HEK293T (cell line): ENCODE measurements around the gene ANKRD11.

Source experiments
- ELF4 ChIP-seq: fragments of 450-650 bp; IDR thresholded peaks from 2 replicates; pipeline ENCODE4 v1.6.1; 2017; ENCODE audit warnings: antibody characterized with exemption
- FOXA1 ChIP-seq: fragments of 450-650 bp; IDR thresholded peaks from 2 replicates; pipeline ENCODE4 v1.6.1; 2016; ENCODE audit warnings: mild to moderate bottlenecking
- FOXK2 ChIP-seq: fragments of 450-650 bp; IDR thresholded peaks from 2 replicates; pipeline ENCODE4 v1.6.1; 2016; ENCODE audit warnings: mild to moderate bottlenecking
- FOXM1 ChIP-seq: fragments of 450-650 bp; IDR thresholded peaks from 2 replicates; pipeline ENCODE4 v1.6.1; 2017; ENCODE audit warnings: mild to moderate bottlenecking, borderline replicate concordance
- SP1 ChIP-seq: fragments of 450-650 bp; IDR thresholded peaks from 2 replicates; pipeline ENCODE4 v1.6.1; 2017
- SUZ12 ChIP-seq: fragments of 450-650 bp; IDR thresholded peaks from 2 replicates; pipeline ENCODE4 v1.6.1; 2016; ENCODE audit warnings: mild to moderate bottlenecking

DNA sequence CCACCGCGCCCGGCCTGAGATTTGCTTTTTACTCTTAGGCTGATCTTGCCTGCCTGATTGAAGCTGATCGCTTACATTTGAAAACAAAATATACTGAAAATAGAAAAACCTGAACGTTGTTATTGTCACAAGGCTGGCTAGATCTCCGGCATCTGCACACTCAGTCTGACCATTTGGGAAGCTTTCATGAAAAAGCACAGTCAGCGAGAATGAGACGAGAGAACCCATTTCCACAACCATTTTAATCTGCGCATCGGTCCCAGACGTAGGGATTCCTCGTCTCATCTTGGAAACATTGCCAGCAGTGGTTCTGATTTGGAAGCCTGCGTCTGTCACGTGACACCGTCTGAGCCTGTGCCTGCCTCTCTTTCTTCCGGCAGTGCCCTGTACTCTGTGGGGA lies 38.7 kb upstream of the ANKRD11 start:
- no peak for TF ChIP-seq FOXA1
- TF ChIP-seq ELF4: no peak
- no peak for TF ChIP-seq FOXM1
- TF ChIP-seq SUZ12: no peak
- no peak for TF ChIP-seq SP1
- no peak for TF ChIP-seq FOXK2
